Breast epithelium (tissue), 3 donors: ENCODE measurements around the gene ARHGAP31.

Experiments used
- CTCF ChIP-seq, 3 donors: fragments of 450-650 bp; IDR thresholded peaks; one replicate each; pipeline ENCODE4 v1.5.1; 2016 to 2017; ENCODE audit warnings: antibody characterized with exemption in 3 of 3, mild to moderate bottlenecking in 3 of 3, moderate library complexity in 3 of 3
- POLR2A ChIP-seq: fragments of 450-650 bp; IDR thresholded peaks from one replicate; pipeline ENCODE4 v1.6.1; 2016; ENCODE audit warnings: antibody characterized with exemption, mild to moderate bottlenecking, moderate library complexity

- no peak for TF ChIP-seq POLR2A
- no peak for TF ChIP-seq CTCF (IDR thresholded peaks at IDR 0.05)
Measured at GRCh38 chr3:119290613-119291012, 3.6 kb upstream of the ARHGAP31 start.
